ENCODE data around the gene GIPC3.

The GIPC3 gene

GRCh38 chr19:3638208-3639193 is 53.2 kb downstream of the GIPC3 start:
- no peak for DNase-seq (ENCODE audit: low spot score)

GRCh38 chr19:3639479-3639878 is 54.2 kb downstream of the GIPC3 start:
- no peak for DNase-seq (ENCODE audit: low spot score)

GRCh38 chr19:3641515-3642269 is 56.4 kb downstream of the GIPC3 start:
- DNase-seq (ENCODE audit: low spot score), result no peak

DNA sequence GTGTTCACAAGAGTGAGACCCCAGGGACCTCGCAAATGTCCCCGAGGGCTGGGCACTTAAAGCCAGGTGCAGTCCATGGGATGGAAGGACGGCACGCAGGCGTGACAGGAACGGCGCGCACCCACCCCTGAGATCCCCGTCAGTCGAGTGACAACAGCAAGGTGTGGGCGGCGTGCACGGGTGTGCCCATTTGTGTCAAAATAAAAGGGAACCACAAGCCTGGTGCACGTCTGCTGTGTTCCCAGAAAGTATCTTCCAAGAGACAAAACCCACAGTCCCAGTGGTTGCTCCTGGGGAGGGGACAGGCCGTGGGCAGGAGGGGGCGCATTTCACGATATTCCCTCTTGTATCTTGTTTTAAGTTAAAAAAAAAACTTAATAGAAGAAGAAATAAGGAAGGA is 57.0 kb downstream of the GIPC3 start:
- DNase-seq (ENCODE audit: low spot score), result no peak
